Neural cell (in vitro differentiated cells): ENCODE measurements around the gene ZNF536. TPM values are rescaled to one million over a fixed set of nuclear protein-coding genes. Genes with fewer than 3 reads are reported as not detected.

Source experiments
- H2AFZ ChIP-seq: fragments of 200-600, 300-800 bp; sonication (generic), shearing (Covaris generic); 2 replicates; pipeline ENCODE4 v1.6.0; 2014; ENCODE audit warnings: low read depth, mild to moderate bottlenecking, antibody characterized with exemption, low read length, moderate library complexity
- H3F3A ChIP-seq: fragments of 200-600 bp; shearing (Covaris generic); 2 replicates; pipeline ENCODE4 v1.6.1; 2016; ENCODE audit warnings: mild to moderate bottlenecking, moderate library complexity, mixed read lengths, antibody characterized with exemption, low read length; ENCODE audit not compliant: insufficient read depth, poor library complexity, severe bottlenecking
- H3K27ac ChIP-seq: fragments of 200-600, 300-800 bp; sonication (generic), shearing (Covaris generic); 2 replicates; pipeline ENCODE4 v1.5.1; 2014; ENCODE audit warnings: mild to moderate bottlenecking, low read length, moderate library complexity
- H3K27me3 ChIP-seq: fragments of 300-800, 200-600 bp; sonication (generic), shearing (Covaris generic); 2 replicates; pipeline ENCODE4 v1.6.0; 2014; ENCODE audit warnings: mild to moderate bottlenecking, low read depth, low read length, moderate library complexity; ENCODE audit not compliant: insufficient read depth
- H3K36me3 ChIP-seq: fragments of 300-800, 200-600 bp; sonication (generic), shearing (Covaris generic); 2 replicates; pipeline ENCODE4 v1.5.1; 2014; ENCODE audit warnings: mild to moderate bottlenecking, antibody characterized with exemption, low read length, moderate library complexity; ENCODE audit not compliant: insufficient read depth
- H3K4me2 ChIP-seq: fragments of 300-800, 200-600 bp; sonication (generic), shearing (Covaris generic); 2 replicates; pipeline ENCODE4 v1.6.0; 2014; ENCODE audit warnings: mild to moderate bottlenecking, low read length
- H3K4me3 ChIP-seq: fragments of 300-800, 200-600 bp; sonication (generic), shearing (Covaris generic); 2 replicates; pipeline ENCODE4 v1.5.1; 2014; ENCODE audit warnings: mild to moderate bottlenecking, low read length, moderate library complexity
- H3K79me2 ChIP-seq: fragments of 200-600 bp; shearing (Covaris generic); replicated peaks from 2 replicates; pipeline ENCODE4 v1.6.0; 2014; ENCODE audit warnings: mild to moderate bottlenecking, low read length, moderate library complexity; ENCODE audit not compliant: insufficient read depth
- H3K9ac ChIP-seq: fragments of 300-800, 200-600 bp; sonication (generic), shearing (Covaris generic); 2 replicates; pipeline ENCODE4 v1.6.1; 2016; ENCODE audit warnings: mild to moderate bottlenecking, low read length, mixed read lengths
- H3K9me2 ChIP-seq: fragments of 200-600 bp; shearing (Covaris generic); 2 replicates; pipeline ENCODE4 v1.6.1; 2016; ENCODE audit warnings: mild to moderate bottlenecking, low read length, mixed read lengths; ENCODE audit not compliant: insufficient read depth
- H3K9me3 ChIP-seq: fragments of 200-600, 300-800 bp; sonication (generic), shearing (Covaris generic); 2 replicates; pipeline ENCODE4 v1.6.1; 2016; ENCODE audit warnings: mild to moderate bottlenecking, mixed run types, low read length, moderate library complexity, mixed read lengths
- H4K20me1 ChIP-seq: fragments of 200-600 bp; shearing (Covaris generic); 2 replicates; pipeline ENCODE4 v1.6.1; 2016; ENCODE audit warnings: mild to moderate bottlenecking, mixed run types; ENCODE audit not compliant: insufficient read depth
- EP300 ChIP-seq: fragments of 450-650 bp; conservative IDR thresholded peaks from 2 replicates; pipeline ENCODE4 v1.6.1; 2014; ENCODE audit warnings: antibody characterized with exemption, mild to moderate bottlenecking, moderate library complexity; ENCODE audit not compliant: poor library complexity, severe bottlenecking
- EZH2 ChIP-seq: fragments of 200-600, 300-800 bp; shearing (Covaris generic), sonication (generic); IDR thresholded peaks from 2 replicates; pipeline ENCODE4 v1.6.1; 2014; ENCODE audit warnings: antibody characterized with exemption, low read length, borderline replicate concordance, mild to moderate bottlenecking; ENCODE audit not compliant: insufficient read depth, poor library complexity, severe bottlenecking
- MXI1 ChIP-seq: fragments of 450-650 bp; conservative IDR thresholded peaks from 2 replicates; pipeline ENCODE4 v1.6.1; 2014; ENCODE audit warnings: antibody characterized with exemption, mild to moderate bottlenecking; ENCODE audit not compliant: poor library complexity, severe bottlenecking
- POLR2AphosphoS5 ChIP-seq: IDR thresholded peaks from 2 replicates; pipeline ENCODE4 v1.6.1; 2012
- RAD21 ChIP-seq: fragments of 450-650 bp; conservative IDR thresholded peaks from 2 replicates; pipeline ENCODE4 v1.6.1; 2014; ENCODE audit warnings: antibody characterized with exemption, mild to moderate bottlenecking, moderate library complexity
- REST ChIP-seq: IDR thresholded peaks from 2 replicates; pipeline ENCODE4 v1.6.1; 2012; ENCODE audit warnings: borderline replicate concordance
- SMC3 ChIP-seq: fragments of 450-650 bp; conservative IDR thresholded peaks from 2 replicates; pipeline ENCODE4 v1.6.1; 2014; ENCODE audit warnings: antibody characterized with exemption, mild to moderate bottlenecking, moderate library complexity; ENCODE audit not compliant: poor library complexity
- TAF1 ChIP-seq: IDR thresholded peaks from 2 replicates; pipeline ENCODE4 v1.6.1; 2012; ENCODE audit warnings: low read depth
- polyA plus RNA-seq: library from polyadenylated mRNA; depleted of rRNA; stranded (reverse); fragments of >200 nt; gene quantifications from 2 replicates; pipeline ENCODE4 v1.2.3, GENCODE V29; 2014
- TF ChIP-seq, protein P1 (sequence below): fragments of 450-650 bp; IDR thresholded peaks from 2 replicates; pipeline ENCODE4 v1.5.1; 2014; ENCODE audit warnings: antibody characterized with exemption, mild to moderate bottlenecking, moderate library complexity; ENCODE audit not compliant: poor library complexity, severe bottlenecking

The ZNF536 gene
- polyA plus RNA-seq, 1 donor from 2014 or later: 13.9 TPM

GRCh38 chr19:30385174-30385573 lies 13.0 kb downstream of the ZNF536 start:
- no peaks in the 10 kb centered on the region for H3K9me2 ChIP-seq
- no peaks in the 10 kb centered on the region for H3K79me2 ChIP-seq
- TF ChIP-seq SMC3 (no peak), EP300 (no peak), POLR2AphosphoS5 (no peak)
- H3K27ac ChIP-seq: no peak overlapping the region
- no peak overlapping the region for H3K4me2 ChIP-seq
- no peaks in the 10 kb centered on the region for H3K36me3 ChIP-seq
- no peaks in the 10 kb centered on the region for H3K27me3 ChIP-seq
- no peaks in the 10 kb centered on the region for H3K9me3 ChIP-seq
- no peak overlapping the region for H2AFZ ChIP-seq
- H3F3A ChIP-seq: no peaks in the 10 kb centered on the region
- H4K20me1 ChIP-seq: no peaks in the 10 kb centered on the region
- no peak overlapping the region for H3K4me3 ChIP-seq
- H3K9ac ChIP-seq: no peak overlapping the region

DNA sequence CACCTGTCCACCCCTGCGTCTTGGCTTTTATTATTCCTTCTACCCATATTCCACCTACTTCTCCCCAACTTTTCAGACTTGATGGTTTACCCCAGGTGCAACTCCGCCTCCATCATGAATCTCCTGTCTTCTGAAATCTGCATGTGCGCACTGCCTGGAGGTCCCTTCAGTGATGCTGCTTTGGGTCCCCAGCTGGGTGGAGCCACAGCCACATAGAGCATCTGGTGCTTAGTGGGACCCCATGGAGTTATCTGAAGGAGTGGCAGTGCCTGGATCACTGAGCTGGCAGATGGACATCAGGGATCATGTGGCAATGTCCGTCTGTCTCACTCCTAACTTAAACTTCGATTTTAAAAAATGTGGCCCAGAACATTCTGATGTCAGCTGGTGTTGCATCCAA lies 13.5 kb downstream of the ZNF536 start:
- H3K79me2 ChIP-seq: no peaks in the 10 kb centered on the region
- TF ChIP-seq POLR2AphosphoS5: no peak
- TF ChIP-seq EP300: no peak
- no peak for TF ChIP-seq EZH2
- no peak for TF ChIP-seq MXI1
- TF ChIP-seq RAD21: no peak
- TF ChIP-seq, protein P1, sequence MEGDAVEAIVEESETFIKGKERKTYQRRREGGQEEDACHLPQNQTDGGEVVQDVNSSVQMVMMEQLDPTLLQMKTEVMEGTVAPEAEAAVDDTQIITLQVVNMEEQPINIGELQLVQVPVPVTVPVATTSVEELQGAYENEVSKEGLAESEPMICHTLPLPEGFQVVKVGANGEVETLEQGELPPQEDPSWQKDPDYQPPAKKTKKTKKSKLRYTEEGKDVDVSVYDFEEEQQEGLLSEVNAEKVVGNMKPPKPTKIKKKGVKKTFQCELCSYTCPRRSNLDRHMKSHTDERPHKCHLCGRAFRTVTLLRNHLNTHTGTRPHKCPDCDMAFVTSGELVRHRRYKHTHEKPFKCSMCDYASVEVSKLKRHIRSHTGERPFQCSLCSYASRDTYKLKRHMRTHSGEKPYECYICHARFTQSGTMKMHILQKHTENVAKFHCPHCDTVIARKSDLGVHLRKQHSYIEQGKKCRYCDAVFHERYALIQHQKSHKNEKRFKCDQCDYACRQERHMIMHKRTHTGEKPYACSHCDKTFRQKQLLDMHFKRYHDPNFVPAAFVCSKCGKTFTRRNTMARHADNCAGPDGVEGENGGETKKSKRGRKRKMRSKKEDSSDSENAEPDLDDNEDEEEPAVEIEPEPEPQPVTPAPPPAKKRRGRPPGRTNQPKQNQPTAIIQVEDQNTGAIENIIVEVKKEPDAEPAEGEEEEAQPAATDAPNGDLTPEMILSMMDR: no peak
- TF ChIP-seq SMC3: no peak
- no peak for TF ChIP-seq REST
- TF ChIP-seq TAF1: no peak
- H2AFZ ChIP-seq: no peak overlapping the region
- H4K20me1 ChIP-seq: no peaks in the 10 kb centered on the region
- H3K36me3 ChIP-seq: no peaks in the 10 kb centered on the region
- no peaks in the 10 kb centered on the region for H3K27me3 ChIP-seq
- no peaks in the 10 kb centered on the region for H3K9me3 ChIP-seq
- H3K9me2 ChIP-seq: no peaks in the 10 kb centered on the region
- H3F3A ChIP-seq: no peaks in the 10 kb centered on the region
- H3K4me3 ChIP-seq: no peak overlapping the region
- H3K9ac ChIP-seq: no peak overlapping the region
- H3K27ac ChIP-seq: no peak overlapping the region
- H3K4me2 ChIP-seq: no peak overlapping the region
